Measurements from ENCODE around the gene CLSTN1.

Gene CLSTN1

GRCh38 chr1:9823693-9823942, 147 bp downstream of the CLSTN1 start:
- no peaks in the 10 kb centered on the region for H3K27me3 ChIP-seq (replicated peaks; ENCODE audit: control insufficient read depth, insufficient read depth, low read length)
- peak overlapping the region; percentile 81 for H3K9ac ChIP-seq (ENCODE audit: low read length)
- DNase-seq (ENCODE audit: low read depth): no peak
- peak overlapping the region; percentile 94 for H3K4me3 ChIP-seq (ENCODE audit: low read length)
- H3K4me1 ChIP-seq (ENCODE audit: control insufficient read depth, insufficient read depth, low read length): peaks cover 14% of the 10 kb centered on the region
- no peaks in the 10 kb centered on the region for H3K36me3 ChIP-seq (ENCODE audit: control insufficient read depth, insufficient read depth, low read length, severe bottlenecking)
- H3K9me3 ChIP-seq (ENCODE audit: control insufficient read depth, low read length): no peaks in the 10 kb centered on the region

- no peaks in the 10 kb centered on the region for H3K9me3 ChIP-seq (ENCODE audit: control insufficient read depth, low read length)
- H3K9ac ChIP-seq (ENCODE audit: low read length): peak overlapping the region; percentile 81
- peak overlapping the region; percentile 94 for H3K4me3 ChIP-seq (ENCODE audit: low read length)
- no peaks in the 10 kb centered on the region for H3K36me3 ChIP-seq (ENCODE audit: control insufficient read depth, insufficient read depth, low read length, severe bottlenecking)
- DNase-seq (ENCODE audit: low read depth): peak; percentile 49
- H3K27me3 ChIP-seq (replicated peaks; ENCODE audit: control insufficient read depth, insufficient read depth, low read length): no peaks in the 10 kb centered on the region
- H3K4me1 ChIP-seq (ENCODE audit: control insufficient read depth, insufficient read depth, low read length): peaks cover 14% of the 10 kb centered on the region
These were observed 670 bp downstream of the CLSTN1 start for GRCh38 chr1:9822897-9823692.

GRCh38 chr1:9822490-9822889, 1.3 kb downstream of the CLSTN1 start:
- peak overlapping the region; percentile 81 for H3K9ac ChIP-seq (ENCODE audit: low read length)
- no peaks in the 10 kb centered on the region for H3K27me3 ChIP-seq (replicated peaks; ENCODE audit: control insufficient read depth, insufficient read depth, low read length)
- no peaks in the 10 kb centered on the region for H3K36me3 ChIP-seq (ENCODE audit: control insufficient read depth, insufficient read depth, low read length, severe bottlenecking)
- peak overlapping the region; percentile 94 for H3K4me3 ChIP-seq (ENCODE audit: low read length)
- peaks cover 14% of the 10 kb centered on the region for H3K4me1 ChIP-seq (ENCODE audit: control insufficient read depth, insufficient read depth, low read length)
- DNase-seq (ENCODE audit: low read depth): peak; percentile 31
- no peaks in the 10 kb centered on the region for H3K9me3 ChIP-seq (ENCODE audit: control insufficient read depth, low read length)

GRCh38 chr1:9821710-9822109, 2.1 kb downstream of the CLSTN1 start:
- DNase-seq (ENCODE audit: low read depth): no peak

GRCh38 chr1:9820521-9820920, 3.2 kb downstream of the CLSTN1 start:
- no peaks in the 10 kb centered on the region for H3K9me3 ChIP-seq (ENCODE audit: control insufficient read depth, low read length)
- no peak overlapping the region for H3K4me3 ChIP-seq (ENCODE audit: low read length)
- no peaks in the 10 kb centered on the region for H3K27me3 ChIP-seq (replicated peaks; ENCODE audit: control insufficient read depth, insufficient read depth, low read length)
- no peaks in the 10 kb centered on the region for H3K36me3 ChIP-seq (ENCODE audit: control insufficient read depth, insufficient read depth, low read length, severe bottlenecking)
- peaks cover 19% of the 10 kb centered on the region for H3K4me1 ChIP-seq (ENCODE audit: control insufficient read depth, insufficient read depth, low read length)
- DNase-seq (ENCODE audit: low read depth): no peak
- H3K9ac ChIP-seq (ENCODE audit: low read length): no peak overlapping the region

More at GRCh38 chr1:9821710-9822109, 2.1 kb downstream of the CLSTN1 start:
- Histone ChIP-seq H3K4me3 (ENCODE audit: low read length) (no peak overlapping the region), H3K36me3 (ENCODE audit: control insufficient read depth, insufficient read depth, low read length, severe bottlenecking) (no peaks in the 10 kb centered on the region), H3K9ac (ENCODE audit: low read length) (peak overlapping the region; percentile 81), H3K9me3 (ENCODE audit: control insufficient read depth, low read length) (no peaks in the 10 kb centered on the region), H3K4me1 (ENCODE audit: control insufficient read depth, insufficient read depth, low read length) (peaks cover 14% of the 10 kb centered on the region), H3K27me3 (replicated peaks; ENCODE audit: control insufficient read depth, insufficient read depth, low read length) (no peaks in the 10 kb centered on the region)

GRCh38 chr1:9817734-9818133, 6.0 kb downstream of the CLSTN1 start:
- H3K36me3 ChIP-seq (ENCODE audit: control insufficient read depth, insufficient read depth, low read length, severe bottlenecking): no peaks in the 10 kb centered on the region
- H3K4me3 ChIP-seq (ENCODE audit: low read length): no peak overlapping the region
- no peaks in the 10 kb centered on the region for H3K9me3 ChIP-seq (ENCODE audit: control insufficient read depth, low read length)
- no peaks in the 10 kb centered on the region for H3K27me3 ChIP-seq (replicated peaks; ENCODE audit: control insufficient read depth, insufficient read depth, low read length)
- H3K9ac ChIP-seq (ENCODE audit: low read length): no peak overlapping the region
- H3K4me1 ChIP-seq (ENCODE audit: control insufficient read depth, insufficient read depth, low read length): peaks cover 15% of the 10 kb centered on the region
- no peak for DNase-seq (ENCODE audit: low read depth)

- Histone ChIP-seq H3K4me1 (ENCODE audit: control insufficient read depth, insufficient read depth, low read length) (peaks cover 5% of the 10 kb centered on the region), H3K9ac (ENCODE audit: low read length) (no peak overlapping the region), H3K36me3 (ENCODE audit: control insufficient read depth, insufficient read depth, low read length, severe bottlenecking) (no peaks in the 10 kb centered on the region), H3K4me3 (ENCODE audit: low read length) (no peak overlapping the region), H3K9me3 (ENCODE audit: control insufficient read depth, low read length) (no peaks in the 10 kb centered on the region), H3K27me3 (replicated peaks; ENCODE audit: control insufficient read depth, insufficient read depth, low read length) (no peaks in the 10 kb centered on the region)
- DNase-seq (ENCODE audit: low read depth): peak; percentile 84
These were observed 7.6 kb downstream of the CLSTN1 start for GRCh38 chr1:9816199-9816598.

GRCh38 chr1:9815150-9815549, 8.6 kb downstream of the CLSTN1 start:
- peaks cover 5% of the 10 kb centered on the region for H3K4me1 ChIP-seq (ENCODE audit: control insufficient read depth, insufficient read depth, low read length)
- no peaks in the 10 kb centered on the region for H3K9me3 ChIP-seq (ENCODE audit: control insufficient read depth, low read length)
- H3K4me3 ChIP-seq (ENCODE audit: low read length): no peak overlapping the region
- no peaks in the 10 kb centered on the region for H3K36me3 ChIP-seq (ENCODE audit: control insufficient read depth, insufficient read depth, low read length, severe bottlenecking)
- H3K27me3 ChIP-seq (replicated peaks; ENCODE audit: control insufficient read depth, insufficient read depth, low read length): no peaks in the 10 kb centered on the region
- peak; percentile 44 for DNase-seq (ENCODE audit: low read depth)
- H3K9ac ChIP-seq (ENCODE audit: low read length): no peak overlapping the region

GRCh38 chr1:9814619-9815018, 9.1 kb downstream of the CLSTN1 start:
- no peaks in the 10 kb centered on the region for H3K36me3 ChIP-seq (ENCODE audit: control insufficient read depth, insufficient read depth, low read length, severe bottlenecking)
- no peaks in the 10 kb centered on the region for H3K9me3 ChIP-seq (ENCODE audit: control insufficient read depth, low read length)
- H3K9ac ChIP-seq (ENCODE audit: low read length): no peak overlapping the region
- H3K4me1 ChIP-seq (ENCODE audit: control insufficient read depth, insufficient read depth, low read length): peaks cover 5% of the 10 kb centered on the region
- no peak for DNase-seq (ENCODE audit: low read depth)
- H3K27me3 ChIP-seq (replicated peaks; ENCODE audit: control insufficient read depth, insufficient read depth, low read length): no peaks in the 10 kb centered on the region
- no peak overlapping the region for H3K4me3 ChIP-seq (ENCODE audit: low read length)

GRCh38 chr1:9811239-9811966, 12.4 kb downstream of the CLSTN1 start:
- Histone ChIP-seq H3K4me1 (ENCODE audit: control insufficient read depth, insufficient read depth, low read length) (peaks cover 4% of the 10 kb centered on the region), H3K9ac (ENCODE audit: low read length) (no peak overlapping the region), H3K36me3 (ENCODE audit: control insufficient read depth, insufficient read depth, low read length, severe bottlenecking) (no peaks in the 10 kb centered on the region), H3K9me3 (ENCODE audit: control insufficient read depth, low read length) (no peaks in the 10 kb centered on the region), H3K4me3 (ENCODE audit: low read length) (no peak overlapping the region), H3K27me3 (replicated peaks; ENCODE audit: control insufficient read depth, insufficient read depth, low read length) (no peaks in the 10 kb centered on the region)
- DNase-seq (ENCODE audit: low read depth): no peak

- H3K36me3 ChIP-seq (ENCODE audit: control insufficient read depth, insufficient read depth, low read length, severe bottlenecking): no peaks in the 10 kb centered on the region
- peaks cover 5% of the 10 kb centered on the region for H3K4me1 ChIP-seq (ENCODE audit: control insufficient read depth, insufficient read depth, low read length)
- DNase-seq (ENCODE audit: low read depth): no peak
- no peak overlapping the region for H3K9ac ChIP-seq (ENCODE audit: low read length)
- no peaks in the 10 kb centered on the region for H3K27me3 ChIP-seq (replicated peaks; ENCODE audit: control insufficient read depth, insufficient read depth, low read length)
- no peak overlapping the region for H3K4me3 ChIP-seq (ENCODE audit: low read length)
- H3K9me3 ChIP-seq (ENCODE audit: control insufficient read depth, low read length): no peaks in the 10 kb centered on the region
These were observed 14.7 kb downstream of the CLSTN1 start for GRCh38 chr1:9809100-9809510.

All from adipocyte (in vitro differentiated cells).